ENCODE measurements around the gene CFLAR. TPM values are rescaled to one million over a fixed set of nuclear protein-coding genes. Genes with fewer than 3 reads are reported as not detected.
A peak's percentile ranks its signal among the peaks of the same experiment; 100 is the strongest.
"Not testable (repeated sequence)": the region's sequence is repeated elsewhere in the genome, so short reads cannot be mapped to it uniquely, and the experiment has no call there.

CFLAR gene
- total RNA-seq, 2 experiments from 2014 or later: 214 to 222 TPM

GRCh38 chr2:201152999-201153815 is 37.2 kb downstream of the CFLAR start:
- Mint-ChIP-seq H3K27ac (peak overlapping the region; percentile 59), H3K4me1 (ENCODE audit: low read depth) (peaks cover 52% of the 10 kb centered on the region), H3K27me3 (ENCODE audit: low read depth) (no peaks in the 10 kb centered on the region), H3K9me3 (no peaks in the 10 kb centered on the region), H3K36me3 (ENCODE audit: low read depth) (peaks cover 51% of the 10 kb centered on the region), H3K4me3 (no peak overlapping the region)
- DNase-seq: no peak
- CTCF ChIA-PET: interaction anchor here (0.6 to 1.3 kb wide), 3 partner anchors 11 to 229 kb away, joined by 3 to 4 read pairs (median 4); no protein-coding TSS in a partner anchor
- intact Hi-C loops (cut with micrococcal nuclease): no loop called here

GRCh38 chr2:201154615-201155399 is 38.8 kb downstream of the CFLAR start:
- no peak overlapping the region for H3K4me3 Mint-ChIP-seq
- peaks cover 47% of the 10 kb centered on the region for H3K36me3 Mint-ChIP-seq (ENCODE audit: low read depth)
- H3K4me1 Mint-ChIP-seq (ENCODE audit: low read depth): peaks cover 39% of the 10 kb centered on the region
- DNase-seq: no peak
- CTCF ChIA-PET: interaction anchor here (0.6 to 1.4 kb wide), 6 partner anchors 9 to 80 kb away, joined by 3 to 4 read pairs (median 3); no protein-coding TSS in a partner anchor
- no peaks in the 10 kb centered on the region for H3K27me3 Mint-ChIP-seq (ENCODE audit: low read depth)
- intact Hi-C loops (cut with micrococcal nuclease): no loop called here
- peak overlapping the region; percentile 32 for H3K27ac Mint-ChIP-seq
- H3K9me3 Mint-ChIP-seq: no peaks in the 10 kb centered on the region

- H3K4me1 Mint-ChIP-seq (ENCODE audit: low read depth): peaks cover 30% of the 10 kb centered on the region
- peaks cover 49% of the 10 kb centered on the region for H3K36me3 Mint-ChIP-seq (ENCODE audit: low read depth)
- no peak overlapping the region for H3K4me3 Mint-ChIP-seq
- no peaks in the 10 kb centered on the region for H3K27me3 Mint-ChIP-seq (ENCODE audit: low read depth)
- H3K27ac Mint-ChIP-seq: peak overlapping the region; percentile 22
- H3K9me3 Mint-ChIP-seq: no peaks in the 10 kb centered on the region
- intact Hi-C loops (cut with micrococcal nuclease): no loop called here
- CTCF ChIA-PET: interaction anchor here (1.3 kb wide), 1 partner anchor 15 kb away, joined by 3 read pairs; no protein-coding TSS in a partner anchor
- no peak for DNase-seq
Observed at GRCh38 chr2:201156036-201156435, 40.1 kb downstream of the CFLAR start.

GRCh38 chr2:201156640-201157039 is 40.7 kb downstream of the CFLAR start:
- Mint-ChIP-seq H3K27ac (peak overlapping the region; percentile 86), H3K36me3 (ENCODE audit: low read depth) (peaks cover 43% of the 10 kb centered on the region), H3K4me3 (no peak overlapping the region), H3K4me1 (ENCODE audit: low read depth) (peaks cover 24% of the 10 kb centered on the region), H3K9me3 (no peaks in the 10 kb centered on the region), H3K27me3 (ENCODE audit: low read depth) (no peaks in the 10 kb centered on the region)
- DNase-seq: no peak
- intact Hi-C loops (cut with micrococcal nuclease): no loop called here
- CTCF ChIA-PET: interaction anchor here (2.3 to 3.0 kb wide), 2 partner anchors 20 to 40 kb away, joined by 12 to 35 read pairs; partner anchors contain the start of gene CFLAR

GRCh38 chr2:201157694-201158093 is 41.7 kb downstream of the CFLAR start:
- intact Hi-C loops (cut with micrococcal nuclease): loop anchor here (1.0 kb wide), 8 partner anchors 28 to 444 kb away; partner anchors contain the start of genes HYCC2, NIF3L1, ORC2 and PPIL3

GRCh38 chr2:201158111-201158929 is 42.4 kb downstream of the CFLAR start:
- peaks cover 51% of the 10 kb centered on the region for H3K36me3 Mint-ChIP-seq (ENCODE audit: low read depth)
- H3K4me3 Mint-ChIP-seq: no peak overlapping the region
- peaks cover 24% of the 10 kb centered on the region for H3K4me1 Mint-ChIP-seq (ENCODE audit: low read depth)
- no peaks in the 10 kb centered on the region for H3K27me3 Mint-ChIP-seq (ENCODE audit: low read depth)
- intact Hi-C loops (cut with micrococcal nuclease): loop anchor here (1.0 kb wide), 8 partner anchors 29 to 445 kb away; partner anchors contain the start of genes HYCC2, NIF3L1, ORC2 and PPIL3
- peak overlapping the region; percentile 86 for H3K27ac Mint-ChIP-seq
- no peaks in the 10 kb centered on the region for H3K9me3 Mint-ChIP-seq
- CTCF ChIA-PET: interaction anchor here (0.6 to 3.0 kb wide), 29 partner anchors 8 to 1218 kb away, joined by 3 to 35 read pairs (median 3); partner anchors contain the start of gene CFLAR
- DNase-seq: peak; percentile 76

More at GRCh38 chr2:201157694-201158093, 41.7 kb downstream of the CFLAR start:
- H3K36me3 Mint-ChIP-seq (ENCODE audit: low read depth): peaks cover 48% of the 10 kb centered on the region
- H3K27ac Mint-ChIP-seq: peak overlapping the region; percentile 86
- CTCF ChIA-PET: interaction anchor here (0.6 to 3.0 kb wide), 27 partner anchors 8 to 1005 kb away, joined by 3 to 35 read pairs (median 4); partner anchors contain the start of gene CFLAR
- DNase-seq: peak; percentile 36
- H3K4me1 Mint-ChIP-seq (ENCODE audit: low read depth): peaks cover 25% of the 10 kb centered on the region
- no peak overlapping the region for H3K4me3 Mint-ChIP-seq
- no peaks in the 10 kb centered on the region for H3K27me3 Mint-ChIP-seq (ENCODE audit: low read depth)
- H3K9me3 Mint-ChIP-seq: no peaks in the 10 kb centered on the region

GRCh38 chr2:201164166-201164565 is 48.2 kb downstream of the CFLAR start:
- intact Hi-C loops (cut with micrococcal nuclease): no loop called here
- DNase-seq: no peak
- Mint-ChIP-seq H3K27me3 (ENCODE audit: low read depth) (no peaks in the 10 kb centered on the region), H3K4me1 (ENCODE audit: low read depth) (peaks cover 6% of the 10 kb centered on the region), H3K9me3 (peaks cover 12% of the 10 kb centered on the region), H3K4me3 (no peak overlapping the region), H3K27ac (no peak overlapping the region), H3K36me3 (ENCODE audit: low read depth) (peaks cover 57% of the 10 kb centered on the region)
- CTCF ChIA-PET: interaction anchor here (0.7 kb wide), 1 partner anchor 49 kb away, joined by 5 read pairs; no protein-coding TSS in a partner anchor

GRCh38 chr2:201167546-201167945 is 51.6 kb downstream of the CFLAR start:
- no peak for DNase-seq
- H3K27ac Mint-ChIP-seq: no peak overlapping the region
- intact Hi-C loops (cut with micrococcal nuclease): no loop called here
- no peaks in the 10 kb centered on the region for H3K27me3 Mint-ChIP-seq (ENCODE audit: low read depth)
- H3K4me1 Mint-ChIP-seq (ENCODE audit: low read depth): peaks cover under 1% of the 10 kb centered on the region
- no peak overlapping the region for H3K4me3 Mint-ChIP-seq
- H3K9me3 Mint-ChIP-seq: peaks cover 23% of the 10 kb centered on the region
- CTCF ChIA-PET: interaction anchor here (1.3 kb wide), 1 partner anchor 9 kb away, joined by 6 read pairs; no protein-coding TSS in a partner anchor
- peaks cover 41% of the 10 kb centered on the region for H3K36me3 Mint-ChIP-seq (ENCODE audit: low read depth)

GRCh38 chr2:201168496-201168895 is 52.5 kb downstream of the CFLAR start:
- Mint-ChIP-seq H3K9me3 (peaks cover 23% of the 10 kb centered on the region), H3K36me3 (ENCODE audit: low read depth) (peaks cover 33% of the 10 kb centered on the region)
- intact Hi-C loops (cut with micrococcal nuclease); H3K27ac Mint-ChIP-seq; H3K4me3 Mint-ChIP-seq; H3K4me1 Mint-ChIP-seq (ENCODE audit: low read depth); H3K27me3 Mint-ChIP-seq (ENCODE audit: low read depth); DNase-seq: not testable (repeated sequence)
- CTCF ChIA-PET: interaction anchor here (0.7 to 1.2 kb wide), 2 partner anchors 14 to 27 kb away, joined by 3 read pairs; no protein-coding TSS in a partner anchor

- peaks cover 23% of the 10 kb centered on the region for H3K9me3 Mint-ChIP-seq
- H3K4me3 Mint-ChIP-seq: no peak overlapping the region
- CTCF ChIA-PET: interaction anchor here (0.6 to 1.0 kb wide), 6 partner anchors 11 to 264 kb away, joined by 3 to 5 read pairs (median 4); no protein-coding TSS in a partner anchor
- H3K4me1 Mint-ChIP-seq (ENCODE audit: low read depth): no peaks in the 10 kb centered on the region
- no peak overlapping the region for H3K27ac Mint-ChIP-seq
- intact Hi-C loops (cut with micrococcal nuclease): no loop called here
- H3K36me3 Mint-ChIP-seq (ENCODE audit: low read depth): peaks cover 13% of the 10 kb centered on the region
- no peak for DNase-seq
- no peaks in the 10 kb centered on the region for H3K27me3 Mint-ChIP-seq (ENCODE audit: low read depth)
Observed at GRCh38 chr2:201171259-201171814, 55.4 kb downstream of the CFLAR start.

GRCh38 chr2:201172279-201172678 is 56.3 kb downstream of the CFLAR start:
- Mint-ChIP-seq H3K27ac (no peak overlapping the region), H3K4me1 (ENCODE audit: low read depth) (peaks cover 2% of the 10 kb centered on the region), H3K9me3 (peaks cover 23% of the 10 kb centered on the region), H3K36me3 (ENCODE audit: low read depth) (peaks cover 5% of the 10 kb centered on the region), H3K4me3 (no peak overlapping the region), H3K27me3 (ENCODE audit: low read depth) (no peaks in the 10 kb centered on the region)
- no peak for DNase-seq
- intact Hi-C loops (cut with micrococcal nuclease): no loop called here
- CTCF ChIA-PET: interaction anchor here (0.6 to 1.0 kb wide), 3 partner anchors 47 to 104 kb away, joined by 3 to 4 read pairs (median 3); no protein-coding TSS in a partner anchor

Measured in activated naive CD4-positive, alpha-beta T cell treated with anti-CD3 and anti-CD28 coated beads for 36 hours (primary cell).